Astrocyte of the spinal cord (primary cell): ENCODE measurements around the gene STAB1.
A peak's percentile ranks its signal among the peaks of the same experiment; 100 is the strongest.

Experiments
- DNase-seq: peaks from one replicate; pipeline ENCODE4 v3.0.0; 2011; ENCODE audit warnings: low read depth, low spot score
- H3K4me3 ChIP-seq: 2 replicates; pipeline ENCODE4 v1.5.1; 2011; ENCODE audit warnings: low read depth, mild to moderate bottlenecking, low read length, moderate library complexity
- in situ Hi-C: cut with HindIII; loops from 2 replicates; pipeline ENCODE4 v1.10.0; 2017; ENCODE audit warnings: low sequenced_read_pairs
- TF ChIP-seq, protein P1 (sequence below): IDR thresholded peaks from 2 replicates; pipeline ENCODE4 v1.5.1; 2012; ENCODE audit warnings: low read depth, mild to moderate bottlenecking, low read length, inconsistent platforms

STAB1 gene

GRCh38 chr3:52529376-52530333 lies 34.5 kb downstream of the STAB1 start:
- DNase-seq = peak; percentile 65
- no peak overlapping the region for H3K4me3 ChIP-seq
- in situ Hi-C loops = no loop called here
- TF ChIP-seq, protein P1, sequence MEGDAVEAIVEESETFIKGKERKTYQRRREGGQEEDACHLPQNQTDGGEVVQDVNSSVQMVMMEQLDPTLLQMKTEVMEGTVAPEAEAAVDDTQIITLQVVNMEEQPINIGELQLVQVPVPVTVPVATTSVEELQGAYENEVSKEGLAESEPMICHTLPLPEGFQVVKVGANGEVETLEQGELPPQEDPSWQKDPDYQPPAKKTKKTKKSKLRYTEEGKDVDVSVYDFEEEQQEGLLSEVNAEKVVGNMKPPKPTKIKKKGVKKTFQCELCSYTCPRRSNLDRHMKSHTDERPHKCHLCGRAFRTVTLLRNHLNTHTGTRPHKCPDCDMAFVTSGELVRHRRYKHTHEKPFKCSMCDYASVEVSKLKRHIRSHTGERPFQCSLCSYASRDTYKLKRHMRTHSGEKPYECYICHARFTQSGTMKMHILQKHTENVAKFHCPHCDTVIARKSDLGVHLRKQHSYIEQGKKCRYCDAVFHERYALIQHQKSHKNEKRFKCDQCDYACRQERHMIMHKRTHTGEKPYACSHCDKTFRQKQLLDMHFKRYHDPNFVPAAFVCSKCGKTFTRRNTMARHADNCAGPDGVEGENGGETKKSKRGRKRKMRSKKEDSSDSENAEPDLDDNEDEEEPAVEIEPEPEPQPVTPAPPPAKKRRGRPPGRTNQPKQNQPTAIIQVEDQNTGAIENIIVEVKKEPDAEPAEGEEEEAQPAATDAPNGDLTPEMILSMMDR = no peak

DNA sequence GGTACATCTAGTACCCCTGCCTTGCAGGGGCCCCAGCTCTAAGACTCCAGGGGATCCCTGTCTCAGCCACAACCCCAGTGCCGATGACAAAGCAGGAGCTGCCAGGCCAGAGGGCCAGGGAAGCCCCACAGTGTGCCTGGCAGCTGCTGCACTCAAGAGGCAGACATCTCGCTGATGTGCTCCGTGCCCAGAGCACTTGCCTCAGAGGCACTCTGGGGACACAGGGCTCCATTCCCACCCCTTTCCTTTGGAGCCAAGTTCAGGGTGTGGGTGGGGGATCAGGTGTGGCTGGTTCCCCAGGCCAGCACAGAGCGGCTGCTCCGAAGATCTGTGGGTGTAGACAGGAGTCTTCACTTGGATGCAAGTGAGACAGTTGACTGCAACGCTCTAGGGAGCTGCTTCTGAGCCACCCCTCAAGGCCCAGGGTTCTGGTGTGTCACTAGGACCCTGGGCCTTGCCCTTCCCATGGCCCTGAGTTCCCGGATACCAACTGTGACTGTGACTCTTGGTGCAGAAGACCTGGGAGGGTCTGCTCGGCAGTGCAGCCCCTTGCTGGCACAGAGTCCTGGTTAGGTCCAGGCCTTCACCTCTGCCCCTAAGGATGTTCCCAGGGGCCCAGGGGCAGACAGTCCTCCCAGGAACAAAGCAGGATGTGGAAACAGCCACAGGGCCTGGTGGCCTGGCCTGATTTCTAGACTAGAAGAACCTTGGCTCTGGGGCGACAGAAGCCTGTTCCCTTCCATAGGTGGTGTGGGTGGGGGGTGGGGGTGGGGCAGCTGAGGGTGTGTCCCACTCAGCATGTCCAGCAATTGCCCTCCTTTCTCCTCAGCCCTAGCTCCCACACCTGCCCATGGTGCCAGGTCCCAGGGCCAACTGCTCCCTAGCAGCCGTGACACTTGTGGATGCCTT lies 36.0 kb downstream of the STAB1 start:
- DNase-seq = no peak
- H3K4me3 ChIP-seq = no peak overlapping the region
- TF ChIP-seq, protein P1 = no peak
- in situ Hi-C loops = no loop called here

- in situ Hi-C loops = no loop called here
- TF ChIP-seq, protein P1 = no peak
- H3K4me3 ChIP-seq = peak overlapping the region; percentile 73
- DNase-seq = no peak
Measured at GRCh38 chr3:52531860-52532516, 36.9 kb downstream of the STAB1 start.

DNA sequence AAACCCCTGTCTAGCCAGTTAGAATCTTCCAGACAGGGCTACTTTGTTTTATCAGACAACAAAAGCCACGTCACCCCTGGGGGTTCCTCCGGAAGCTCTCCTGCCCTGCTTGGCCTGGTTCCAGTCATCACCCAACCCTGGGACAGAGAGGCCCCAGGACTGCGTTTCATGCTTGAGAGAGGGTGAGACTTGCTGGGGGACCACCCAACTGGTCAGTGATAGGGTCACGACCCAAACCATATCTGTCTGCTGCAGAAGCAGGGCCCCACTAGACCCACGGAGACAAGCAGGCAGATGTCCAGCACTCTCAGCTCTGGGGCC lies 37.3 kb downstream of the STAB1 start:
- DNase-seq = peak; percentile 61

GRCh38 chr3:52532838-52533622 lies 37.9 kb downstream of the STAB1 start:
- in situ Hi-C loops = no loop called here
- peak; percentile 18 for DNase-seq
- H3K4me3 ChIP-seq = peak overlapping the region; percentile 73
- TF ChIP-seq, protein P1 = peak; percentile 5

More for the DNA sequence above, 37.3 kb downstream of the STAB1 start:
- TF ChIP-seq, protein P1 = no peak
- in situ Hi-C loops = no loop called here
- peak overlapping the region; percentile 73 for H3K4me3 ChIP-seq
